HCEC 1CT (cell line): Measurements from ENCODE around the gene MED12L.
A peak's percentile ranks its signal among the peaks of the same experiment; 100 is the strongest.
"Not testable (repeated sequence)": the region's sequence is repeated elsewhere in the genome, so short reads cannot be mapped to it uniquely, and the experiment has no call there.

Experiments used
- DNase-seq: peaks from one replicate; pipeline ENCODE4 v3.0.0-alpha.2; 2017

Gene MED12L

DNA sequence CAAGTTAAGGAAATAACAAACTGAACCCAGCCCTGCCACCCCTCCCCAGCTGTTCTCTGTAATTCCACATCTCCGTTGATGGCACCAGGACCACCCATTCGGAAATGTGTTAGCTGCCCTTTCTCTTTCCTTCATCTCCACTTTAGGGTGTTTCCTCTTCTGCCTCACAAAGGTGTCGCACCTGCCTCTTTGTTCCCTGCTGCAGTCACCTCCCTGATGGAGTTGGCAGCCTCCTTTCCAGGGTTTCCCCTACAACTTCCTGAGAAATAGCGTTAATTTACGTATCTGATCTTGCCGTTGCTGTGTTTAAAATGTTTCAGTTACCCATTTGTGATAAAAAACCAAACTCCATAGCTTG lies 60.2 kb downstream of the MED12L start:
- no peak for DNase-seq

DNA sequence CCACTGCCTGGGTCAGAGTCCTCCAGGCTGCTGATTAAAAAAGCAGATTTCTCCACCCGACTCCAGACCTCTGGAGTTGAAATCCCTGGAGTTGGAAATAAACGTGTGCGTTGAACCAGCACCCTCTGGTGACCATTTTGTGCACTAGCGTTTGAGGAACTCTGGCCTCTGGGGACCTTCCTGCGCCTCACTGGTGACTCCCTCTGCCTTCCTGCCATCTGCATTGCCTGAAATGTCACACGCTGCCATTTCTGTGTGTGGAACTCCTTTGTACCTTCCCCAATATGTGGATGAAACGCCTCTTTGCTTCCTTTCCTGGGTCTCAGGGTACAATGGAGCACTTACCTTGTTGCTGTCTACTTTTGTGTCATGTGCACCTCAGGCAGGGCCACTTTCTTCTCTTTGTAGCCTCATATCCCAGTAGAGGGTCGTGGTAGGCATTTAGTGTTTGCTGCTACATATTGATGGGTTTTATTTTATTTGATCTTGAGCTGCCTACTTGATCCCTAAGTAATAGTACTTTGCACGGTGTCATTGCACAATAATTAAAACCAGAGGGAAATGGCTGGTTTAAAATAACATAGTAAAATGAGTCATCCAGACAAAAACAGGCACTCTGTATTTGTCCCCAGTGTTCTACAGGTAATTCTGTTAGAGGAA lies 60.7 kb downstream of the MED12L start:
- peak; percentile 59 for DNase-seq

DNA sequence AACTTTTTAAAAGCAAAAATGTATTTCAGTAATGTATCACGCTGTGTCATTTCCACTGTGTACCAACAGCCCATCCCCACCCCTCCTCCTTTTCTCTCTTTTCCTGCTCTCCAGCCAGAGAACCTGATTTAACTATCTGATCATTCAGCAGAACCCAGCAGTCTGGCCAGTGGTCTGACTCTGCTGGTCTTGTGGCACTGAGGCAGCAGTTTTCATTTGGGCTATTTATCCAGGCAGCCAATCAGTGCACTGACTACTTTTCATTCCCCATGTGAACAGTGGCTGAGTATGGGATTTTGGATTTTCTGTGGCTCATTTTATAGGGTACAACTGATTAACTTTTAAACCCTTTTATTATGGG lies 61.2 kb downstream of the MED12L start:
- no peak for DNase-seq

DNA sequence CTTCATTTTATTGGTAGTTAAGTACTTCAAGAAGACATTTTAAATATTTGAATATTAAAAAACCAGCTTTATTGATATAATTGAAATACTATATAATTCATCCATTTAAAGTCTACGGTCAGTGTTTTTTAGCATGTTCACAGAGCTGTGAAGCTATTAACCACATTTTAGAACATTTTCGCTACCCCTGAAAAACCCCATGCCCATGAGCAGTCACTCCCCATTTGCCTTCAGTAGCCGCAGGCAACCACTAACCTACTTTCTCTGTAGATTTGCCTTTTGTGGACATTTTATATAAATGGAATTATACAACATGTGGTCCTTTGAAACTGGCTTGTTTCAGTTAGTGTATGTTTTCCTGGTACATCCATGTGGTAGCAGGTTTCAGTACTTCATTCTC lies 61.8 kb downstream of the MED12L start:
- no peak for DNase-seq

DNA sequence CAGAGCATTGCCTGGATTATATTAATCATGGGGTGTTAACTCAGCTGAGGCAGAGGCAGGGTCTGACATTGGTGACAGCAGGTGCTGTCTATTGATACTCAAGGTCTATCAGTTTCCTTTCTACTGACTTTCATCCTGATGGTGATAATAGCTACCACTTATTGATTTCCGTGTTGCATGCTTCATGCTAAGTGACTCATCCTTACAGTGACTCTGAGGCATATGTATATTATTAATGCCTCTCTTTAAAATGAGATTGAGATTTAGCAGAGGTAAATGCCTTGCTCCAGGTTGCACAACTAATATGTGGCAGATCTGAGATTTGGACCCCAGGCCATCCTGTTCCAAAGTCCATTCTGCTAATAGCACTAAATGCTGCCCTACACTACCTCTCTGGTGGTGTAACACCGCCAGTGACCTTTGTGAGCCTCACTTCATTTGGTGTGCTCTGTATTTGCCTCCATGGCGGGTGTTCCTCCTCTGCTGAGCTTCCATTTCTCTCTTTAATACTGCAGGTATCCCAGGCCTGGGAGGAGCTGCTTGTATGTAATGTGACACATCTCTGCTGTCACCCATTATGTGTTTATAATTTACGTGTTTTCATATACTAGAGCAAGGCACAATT lies 67.1 kb downstream of the MED12L start:
- DNase-seq, result no peak

DNA sequence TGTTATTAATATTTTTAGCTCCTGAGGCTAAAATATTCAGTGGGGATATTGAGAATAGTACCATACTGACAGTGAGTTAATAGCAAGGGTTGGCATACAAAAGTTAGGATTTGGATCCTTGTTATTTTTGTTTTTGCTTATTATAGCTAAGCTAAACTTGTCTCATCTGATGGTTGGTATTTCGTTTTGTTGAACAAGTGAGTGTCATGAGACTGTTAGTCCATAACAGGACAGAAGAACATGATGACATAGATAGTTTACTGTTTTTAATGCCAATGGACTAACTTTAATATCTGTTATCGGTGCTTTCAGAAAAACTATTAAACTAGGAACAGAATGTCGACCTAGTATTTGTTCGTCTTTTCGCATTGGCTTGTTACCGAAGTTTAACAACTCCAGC lies 69.1 kb downstream of the MED12L start:
- no peak for DNase-seq

DNA sequence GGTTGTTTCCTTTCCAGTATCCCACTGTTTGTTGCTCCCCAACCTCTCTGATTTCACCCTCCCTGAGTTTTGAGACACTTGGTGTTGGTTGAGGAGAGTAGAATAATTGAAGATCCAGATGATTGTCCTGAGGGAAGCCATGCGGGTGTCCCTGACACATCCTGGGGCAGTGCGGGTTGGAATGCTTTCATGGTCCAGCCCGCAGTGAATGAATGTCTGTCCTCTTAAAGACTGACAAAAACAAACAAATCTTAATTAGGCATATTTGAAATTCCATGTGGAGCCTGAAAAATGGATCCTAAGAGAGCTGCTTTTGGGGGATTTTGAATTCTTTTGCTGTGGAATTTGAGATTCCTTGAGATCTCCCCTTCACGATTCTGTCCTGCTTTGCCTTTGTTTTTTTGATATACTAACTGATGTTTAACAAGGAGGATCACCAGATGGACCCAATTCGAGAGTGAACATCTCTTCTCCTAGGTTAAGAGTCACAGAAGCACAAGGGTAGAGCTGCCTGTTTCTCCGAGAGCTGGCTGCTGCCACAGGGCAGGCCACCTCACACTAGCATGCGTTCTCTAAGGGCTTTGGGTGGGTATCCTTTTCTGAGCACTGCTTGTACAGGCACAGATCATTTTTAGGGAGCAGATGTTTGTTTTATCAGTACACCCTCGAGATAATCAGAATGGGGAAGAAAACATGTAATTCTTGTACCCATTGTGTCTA lies 70.1 kb downstream of the MED12L start:
- DNase-seq, result no peak

DNA sequence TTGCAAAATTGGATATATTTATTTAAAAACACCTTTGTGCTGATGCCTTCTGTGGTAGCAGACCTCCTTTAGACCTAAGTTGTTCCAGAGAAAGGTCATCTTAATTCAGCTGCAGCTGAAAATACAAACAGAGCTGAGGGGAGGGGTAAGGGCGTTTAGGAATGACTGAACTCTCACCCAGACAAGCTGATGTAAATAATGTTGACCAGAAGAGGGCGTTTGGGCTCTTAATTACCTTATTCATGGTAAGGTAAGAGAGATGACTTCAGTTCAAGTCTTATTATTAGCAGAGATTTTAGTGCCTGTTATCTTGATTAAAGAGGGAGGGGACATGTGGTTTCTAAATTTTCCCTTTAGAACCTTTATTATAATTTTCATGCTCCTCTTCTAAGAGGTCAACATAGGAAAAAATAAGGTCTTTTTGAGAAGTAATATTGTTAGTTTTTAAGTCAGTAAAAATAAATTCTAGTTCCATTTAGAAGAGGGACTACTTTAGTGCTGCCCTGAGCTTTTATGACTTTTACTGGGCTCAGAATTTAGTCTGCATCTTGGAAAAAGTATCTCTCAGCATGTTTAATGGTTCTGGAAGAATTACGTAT lies 71.3 kb downstream of the MED12L start:
- DNase-seq, result peak; percentile 57

DNA sequence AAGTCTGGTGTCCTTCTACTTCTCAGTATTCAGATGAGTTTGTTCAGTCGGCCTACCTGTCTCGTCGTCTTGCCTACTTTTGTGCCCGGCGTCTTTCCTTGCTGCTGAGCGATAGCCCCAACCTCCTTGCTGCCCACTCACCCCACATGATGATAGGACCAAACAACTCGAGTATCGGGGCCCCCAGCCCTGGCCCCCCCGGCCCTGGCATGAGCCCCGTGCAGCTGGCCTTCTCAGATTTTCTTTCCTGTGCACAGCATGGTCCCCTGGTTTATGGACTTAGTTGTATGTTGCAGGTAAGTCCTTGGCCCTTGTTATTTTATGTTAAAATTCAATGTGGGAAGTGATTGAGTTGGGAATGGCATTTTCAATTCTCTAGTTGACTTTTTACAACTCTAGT lies 74.3 kb downstream of the MED12L start:
- no peak for DNase-seq

DNA sequence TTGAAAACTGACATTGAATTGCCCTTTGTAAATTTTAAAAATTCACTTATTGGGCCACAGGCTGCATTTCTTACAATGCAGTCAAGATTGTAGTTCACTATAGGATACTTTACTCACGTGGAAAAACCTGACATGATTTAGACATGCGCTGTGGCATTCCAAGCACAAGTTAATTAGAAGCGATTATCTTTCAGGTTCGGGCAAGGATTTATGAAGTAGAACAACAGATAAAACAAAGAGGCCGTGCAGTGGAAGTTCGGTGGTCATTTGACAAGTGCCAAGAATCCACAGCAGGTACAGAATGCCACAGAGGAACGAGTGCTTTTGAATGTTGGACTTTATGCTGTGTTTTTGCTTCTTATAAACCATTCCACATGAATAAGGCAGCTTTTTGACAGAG lies 79.8 kb downstream of the MED12L start:
- DNase-seq, result no peak

DNA sequence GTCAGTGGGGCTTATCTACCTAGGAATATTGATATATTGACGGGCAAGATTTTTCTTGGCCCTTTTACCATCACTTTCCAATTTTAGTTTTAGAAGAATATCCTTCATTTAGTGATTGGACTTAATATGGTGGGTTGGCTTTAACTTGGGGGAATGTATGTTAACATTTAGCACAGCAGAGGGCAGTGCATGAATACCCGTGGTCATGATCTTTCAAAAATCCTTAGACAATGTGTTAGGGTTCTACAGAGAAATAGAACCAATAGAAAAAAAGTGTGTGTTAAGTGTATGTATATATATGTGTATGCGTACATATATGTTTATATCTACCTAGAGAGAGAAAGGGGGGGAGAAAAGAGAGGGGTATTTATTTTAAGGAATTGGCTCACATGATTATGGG lies 80.7 kb downstream of the MED12L start:
- DNase-seq, result no peak

DNA sequence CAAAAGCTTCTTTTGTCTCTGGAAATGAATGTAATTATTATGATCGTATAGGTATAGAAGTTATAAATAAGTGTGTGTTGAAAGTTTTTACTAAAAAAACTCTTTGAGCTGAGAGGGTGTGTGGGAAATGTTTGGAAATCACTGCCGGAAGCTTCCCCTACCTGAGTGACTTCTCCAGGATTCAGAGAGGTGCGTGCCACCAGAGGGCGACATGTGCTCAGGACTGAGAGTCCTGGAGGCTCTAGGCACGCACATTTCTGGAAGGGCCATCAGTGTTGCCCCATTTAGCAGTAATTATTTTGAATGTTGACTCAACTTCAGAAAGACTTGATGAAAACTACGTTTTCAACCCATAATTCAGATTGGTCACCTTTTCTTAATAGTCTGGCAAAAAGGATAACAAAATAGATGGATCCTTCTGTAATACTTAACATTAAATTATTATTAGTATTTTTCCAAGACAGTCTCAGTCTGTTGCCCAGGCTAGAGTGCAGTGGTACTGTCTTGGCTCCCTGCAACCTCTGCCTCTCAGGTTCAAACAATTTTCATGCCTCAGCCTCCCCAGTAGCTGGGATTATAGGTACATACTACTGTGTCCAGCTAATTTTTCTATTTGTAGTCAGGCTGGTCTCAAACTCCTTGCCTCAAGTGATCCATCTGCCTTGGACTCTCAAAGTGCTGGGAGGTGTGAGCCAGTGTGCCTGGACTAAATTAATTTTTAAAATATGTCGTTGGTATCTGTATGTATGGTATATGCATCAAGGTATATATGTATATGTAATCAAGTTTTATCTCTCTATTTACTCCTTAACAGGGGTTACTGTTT lies 83.0 kb downstream of the MED12L start:
- peak; percentile 51 for DNase-seq

DNA sequence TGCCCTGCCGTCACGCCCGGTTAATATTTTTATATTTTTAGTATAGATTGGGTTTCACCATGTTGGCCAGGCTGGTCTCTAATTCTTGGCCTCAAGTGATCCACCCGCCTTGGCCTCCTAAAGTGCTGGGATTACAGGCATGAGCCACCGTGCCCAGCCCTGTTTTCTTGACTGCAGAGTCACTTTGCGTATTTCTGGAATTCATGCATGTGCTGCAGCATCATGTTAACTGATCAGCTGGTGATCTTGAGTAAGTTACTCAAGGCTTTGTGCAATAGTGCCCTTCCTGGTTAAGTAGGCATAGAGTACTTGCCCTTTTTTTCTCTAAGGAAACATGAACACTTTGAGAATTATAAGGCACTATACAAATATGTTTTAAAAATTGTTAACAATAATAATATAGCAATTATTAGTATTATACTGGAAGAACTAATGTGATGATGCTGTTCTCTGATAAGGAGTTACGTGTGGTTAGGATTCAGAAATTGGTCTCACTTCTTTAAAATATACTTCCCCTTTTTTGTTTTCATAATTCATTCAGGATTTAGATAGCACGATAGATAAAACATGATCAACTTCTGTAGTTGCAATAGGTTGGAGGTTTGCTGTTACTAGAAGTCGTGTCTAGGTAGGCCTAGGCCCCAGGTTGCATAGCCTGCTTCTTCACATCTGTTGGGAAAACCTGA lies 83.9 kb downstream of the MED12L start:
- DNase-seq, result no peak

DNA sequence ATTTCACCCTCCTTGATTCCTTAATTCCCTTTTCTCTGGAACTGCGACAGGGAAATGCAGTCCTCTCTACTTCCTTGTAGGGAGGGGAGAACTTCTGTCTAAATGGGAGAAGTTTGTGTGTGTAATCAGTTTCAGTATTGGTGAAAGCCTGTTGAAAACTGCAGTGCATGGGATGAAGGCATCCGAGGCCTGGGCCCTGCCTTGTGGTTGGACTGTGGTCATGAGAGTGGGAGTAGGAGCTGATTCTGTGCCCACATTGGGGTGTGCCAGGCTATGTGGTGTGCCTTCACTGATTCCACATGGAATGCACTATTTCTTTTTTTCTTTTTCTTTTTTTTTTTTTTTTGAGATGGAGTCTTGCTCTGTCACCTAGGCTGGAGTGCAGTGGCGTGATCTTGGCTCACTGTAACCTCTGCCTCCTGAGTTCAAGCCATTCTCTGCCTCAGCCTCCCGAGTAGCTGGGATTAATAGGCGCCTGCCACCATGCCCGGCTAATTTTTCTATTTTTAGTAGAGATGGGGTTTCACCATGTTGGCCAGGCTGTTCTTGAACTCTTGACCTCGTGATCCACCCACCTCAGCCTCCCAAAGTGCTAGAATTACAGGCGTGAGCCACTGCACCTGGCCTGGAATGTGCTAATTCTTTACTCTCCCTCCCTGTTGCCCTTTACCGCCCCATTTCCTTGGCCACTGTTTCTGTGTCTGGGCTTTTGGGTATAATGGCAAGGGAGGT lies 84.7 kb downstream of the MED12L start:
- DNase-seq, result not testable (repeated sequence)

DNA sequence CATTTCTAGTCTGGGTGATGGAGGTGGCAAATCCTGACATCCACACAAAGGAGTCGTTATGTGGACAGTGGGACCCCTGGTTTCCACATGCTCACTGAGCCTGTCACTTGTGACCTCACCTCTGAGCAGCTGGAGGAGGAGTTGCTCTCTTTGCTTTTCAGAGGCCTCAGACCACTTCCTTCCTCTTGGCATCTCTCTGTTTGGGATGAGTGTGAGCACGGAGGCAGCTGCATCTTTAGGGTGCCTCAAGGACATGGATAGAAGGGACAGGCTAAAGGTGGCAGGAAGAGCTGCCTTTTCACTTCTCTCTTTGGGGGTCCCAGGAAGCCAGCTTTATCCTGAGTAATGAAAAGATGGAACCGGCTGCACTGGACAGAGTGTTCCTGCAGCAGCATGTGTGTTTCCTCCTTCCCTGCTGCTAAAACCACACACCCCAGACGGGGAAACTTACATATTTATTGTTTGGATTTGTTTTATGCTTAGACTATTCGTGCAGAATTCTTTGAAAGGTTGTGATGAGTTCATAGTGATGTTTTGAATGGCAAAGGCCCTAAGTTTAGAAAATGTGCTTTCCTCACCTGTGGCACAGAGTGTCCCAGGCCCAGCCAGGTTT lies 85.8 kb downstream of the MED12L start:
- DNase-seq, result no peak

DNA sequence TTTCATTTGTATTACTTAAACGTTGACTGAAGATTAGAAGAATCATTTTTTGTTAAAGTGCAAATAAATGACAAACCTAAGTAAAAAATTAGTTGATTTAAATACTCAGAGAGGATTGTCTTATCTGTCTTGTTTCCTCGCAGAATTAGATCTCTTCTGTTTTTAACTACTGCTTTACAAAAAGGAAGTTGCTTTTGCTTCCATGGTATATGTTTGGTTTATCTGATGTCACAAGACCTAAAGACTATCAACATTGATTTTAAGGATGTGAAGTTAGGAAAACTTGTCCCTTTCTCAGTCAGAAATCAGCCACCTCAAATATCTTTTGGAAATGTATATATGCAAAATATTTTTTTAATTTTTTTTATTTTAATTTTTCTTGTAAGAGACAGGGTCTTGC lies 88.9 kb downstream of the MED12L start:
- DNase-seq, result no peak

DNA sequence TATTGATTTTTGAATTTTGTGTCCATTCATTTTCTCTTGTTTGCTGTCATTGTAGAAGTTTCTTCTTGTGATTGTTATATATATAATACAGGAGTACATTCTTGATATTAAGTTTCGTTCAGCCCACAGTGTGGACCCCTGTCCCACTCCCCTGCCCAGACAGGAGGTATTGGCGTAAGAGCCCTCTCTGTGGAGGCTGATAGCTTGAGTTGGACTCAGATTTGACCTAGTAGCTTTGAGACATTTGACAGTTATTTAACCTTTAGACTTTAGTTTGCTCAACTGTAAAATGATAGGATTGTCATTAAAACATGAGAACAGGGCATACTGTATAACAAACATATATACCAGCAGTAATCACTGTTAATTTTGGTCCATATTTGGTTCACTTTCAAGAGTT lies 90.5 kb downstream of the MED12L start:
- no peak for DNase-seq

DNA sequence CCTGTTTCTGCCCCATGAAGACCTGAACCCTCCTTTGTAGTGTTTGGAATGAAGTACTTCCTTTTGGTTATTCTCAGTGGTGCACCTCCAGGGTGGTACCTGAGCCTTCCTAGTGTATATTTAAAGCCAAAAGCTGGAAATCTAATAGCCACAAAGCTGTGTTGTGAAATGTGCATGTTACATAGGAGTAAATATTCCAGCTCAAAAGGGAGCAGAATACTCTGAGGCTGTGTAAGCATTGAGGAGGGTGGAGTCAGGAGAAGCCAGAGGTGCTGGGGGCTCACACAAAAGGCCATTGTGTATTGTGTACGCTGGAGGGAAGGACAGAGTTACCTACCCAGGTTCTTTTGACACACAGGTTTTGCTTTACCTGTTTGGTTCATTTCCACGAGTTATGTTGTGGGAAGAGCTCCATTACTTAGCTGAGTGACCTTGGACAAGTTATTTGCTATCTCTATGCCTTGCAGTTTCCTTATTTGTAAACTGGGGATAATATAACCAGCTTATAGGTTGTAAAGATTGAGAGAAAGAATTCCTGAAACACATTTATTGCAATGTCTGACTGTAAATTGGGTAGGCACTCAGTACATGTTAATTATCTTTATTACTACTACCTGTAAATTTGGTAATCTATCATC lies 92.9 kb downstream of the MED12L start:
- no peak for DNase-seq

DNA sequence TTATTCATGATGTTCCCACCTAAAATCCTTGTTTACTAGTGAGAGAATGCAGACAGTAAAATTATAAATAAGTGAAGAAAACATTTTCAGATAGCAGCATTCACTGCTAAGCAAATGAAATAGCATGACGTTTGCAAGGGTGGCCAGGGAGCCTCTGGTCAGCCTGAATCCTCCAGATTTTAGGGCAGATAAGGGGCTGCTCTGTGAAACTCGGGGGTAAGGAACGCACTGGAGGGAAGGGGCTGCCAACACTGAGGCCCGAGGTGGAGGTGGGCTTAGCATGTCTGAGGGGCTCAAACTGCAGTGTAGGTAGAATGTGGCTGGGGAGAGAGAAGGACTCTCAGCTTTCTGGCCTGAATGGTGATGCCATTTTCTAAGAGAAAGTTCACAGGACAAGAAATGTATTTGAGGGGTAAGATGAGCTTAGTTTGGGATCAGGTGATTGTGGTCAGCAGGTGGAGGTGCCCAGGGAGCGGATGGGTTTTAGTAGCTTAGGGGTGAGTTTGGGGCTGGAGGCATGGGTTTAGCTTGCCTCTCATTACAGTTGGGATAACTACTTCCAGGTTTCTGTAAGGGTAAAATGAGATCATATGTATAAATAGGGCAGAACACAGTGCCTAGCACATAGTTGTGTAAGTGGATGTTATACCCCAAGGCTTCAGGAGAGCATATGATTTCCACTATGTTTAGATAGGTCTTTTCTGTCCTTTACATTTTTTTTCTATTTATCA lies 97.0 kb downstream of the MED12L start:
- DNase-seq, result no peak

DNA sequence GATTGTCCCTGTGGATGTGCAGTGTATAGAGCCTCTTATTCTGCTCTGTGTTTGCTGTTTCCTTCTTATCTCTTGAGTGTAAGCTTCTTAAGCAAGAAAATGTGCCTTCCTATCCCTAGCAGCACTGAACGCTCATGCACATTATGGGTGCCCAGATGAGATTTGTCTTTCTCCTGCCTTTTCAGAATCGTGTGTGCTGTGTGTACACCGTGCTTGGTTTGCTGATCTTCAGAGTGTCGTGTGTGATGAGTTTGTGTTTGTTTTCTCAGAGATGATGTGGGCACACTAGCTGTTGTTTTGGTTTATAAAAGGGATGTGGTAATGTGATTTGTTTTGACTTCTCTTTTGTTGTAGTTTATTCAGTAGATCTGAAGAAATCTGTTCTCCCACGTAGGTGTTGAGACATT lies 97.8 kb downstream of the MED12L start:
- no peak for DNase-seq
